Mammary epithelial cell (primary cell): Measurements from ENCODE around the gene A2ML1.

ENCODE experiments used
- EZH2 ChIP-seq: IDR thresholded peaks from 2 replicates; pipeline ENCODE4 v1.6.1; 2012; ENCODE audit warnings: low read length, inconsistent platforms, borderline replicate concordance
- TF ChIP-seq, protein P1 (sequence below), 2 donors: IDR thresholded peaks in 1 of 2; conservative IDR thresholded peaks in 1 of 2; 2 replicates each; pipeline ENCODE4 v1.5.1; 2011 to 2012; ENCODE audit warnings: inconsistent platforms in 2 of 2, low read length in 2 of 2, mild to moderate bottlenecking in 2 of 2, control low read depth in 1 of 2, low read depth in 1 of 2; ENCODE audit not compliant: insufficient read depth in 1 of 2; ENCODE audit errors: extremely low read depth in 1 of 2

- TF ChIP-seq, protein P1, sequence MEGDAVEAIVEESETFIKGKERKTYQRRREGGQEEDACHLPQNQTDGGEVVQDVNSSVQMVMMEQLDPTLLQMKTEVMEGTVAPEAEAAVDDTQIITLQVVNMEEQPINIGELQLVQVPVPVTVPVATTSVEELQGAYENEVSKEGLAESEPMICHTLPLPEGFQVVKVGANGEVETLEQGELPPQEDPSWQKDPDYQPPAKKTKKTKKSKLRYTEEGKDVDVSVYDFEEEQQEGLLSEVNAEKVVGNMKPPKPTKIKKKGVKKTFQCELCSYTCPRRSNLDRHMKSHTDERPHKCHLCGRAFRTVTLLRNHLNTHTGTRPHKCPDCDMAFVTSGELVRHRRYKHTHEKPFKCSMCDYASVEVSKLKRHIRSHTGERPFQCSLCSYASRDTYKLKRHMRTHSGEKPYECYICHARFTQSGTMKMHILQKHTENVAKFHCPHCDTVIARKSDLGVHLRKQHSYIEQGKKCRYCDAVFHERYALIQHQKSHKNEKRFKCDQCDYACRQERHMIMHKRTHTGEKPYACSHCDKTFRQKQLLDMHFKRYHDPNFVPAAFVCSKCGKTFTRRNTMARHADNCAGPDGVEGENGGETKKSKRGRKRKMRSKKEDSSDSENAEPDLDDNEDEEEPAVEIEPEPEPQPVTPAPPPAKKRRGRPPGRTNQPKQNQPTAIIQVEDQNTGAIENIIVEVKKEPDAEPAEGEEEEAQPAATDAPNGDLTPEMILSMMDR (conservative IDR thresholded peaks at IDR 0.05 in 1 of 2, IDR thresholded peaks at IDR 0.05 in 1 of 2; ENCODE audit: extremely low read depth in 1 of 2, insufficient read depth in 1 of 2, low read depth in 1 of 2, low read length in 2 of 2): no peak
- TF ChIP-seq EZH2: no peak
These were observed 93.7 kb downstream of the A2ML1 start for GRCh38 chr12:8916154-8916553.
